Immature natural killer cell (primary cell): ENCODE results near the gene MSMO1. TPM values are rescaled to one million over a fixed set of nuclear protein-coding genes. Genes with fewer than 3 reads are reported as not detected.
"Not testable (repeated sequence)": the region's sequence is repeated elsewhere in the genome, so short reads cannot be mapped to it uniquely, and the experiment has no call there.

Experiments
- DNase-seq, 3 donors: peaks; one replicate each; pipeline ENCODE4 v3.0.0; 2022; ENCODE audit warnings: mixed read lengths in 1 of 3
- H3K27ac Mint-ChIP-seq, 6 donors: one replicate each; pipeline ENCODE4 v1.8.0; 2020; ENCODE audit warnings: mixed read lengths in 6 of 6, mild to moderate bottlenecking in 5 of 6, inconsistent platforms in 4 of 6, moderate library complexity in 3 of 6
- H3K27me3 Mint-ChIP-seq, 3 donors: one replicate each; pipeline ENCODE4 v1.8.0; 2020 to 2021; ENCODE audit warnings: low read depth in 3 of 3, mild to moderate bottlenecking in 3 of 3, mixed read lengths in 3 of 3, moderate library complexity in 3 of 3, inconsistent platforms in 1 of 3
- H3K36me3 Mint-ChIP-seq, 3 donors: one replicate each; pipeline ENCODE4 v1.8.0; 2020; ENCODE audit warnings: mixed read lengths in 3 of 3, inconsistent platforms in 2 of 3, mild to moderate bottlenecking in 2 of 3
- H3K4me1 Mint-ChIP-seq, 2 donors: one replicate each; pipeline ENCODE4 v1.8.0; 2020; ENCODE audit warnings: inconsistent platforms in 2 of 2, mild to moderate bottlenecking in 2 of 2, mixed read lengths in 2 of 2, moderate library complexity in 1 of 2
- H3K4me3 Mint-ChIP-seq, 5 donors: one replicate each; pipeline ENCODE4 v1.8.0; 2020; ENCODE audit warnings: mild to moderate bottlenecking in 5 of 5, mixed read lengths in 5 of 5, inconsistent platforms in 3 of 5, moderate library complexity in 3 of 5
- H3K9me3 Mint-ChIP-seq, 6 donors: one replicate each; pipeline ENCODE4 v1.8.0; 2020; ENCODE audit warnings: mild to moderate bottlenecking in 6 of 6, mixed read lengths in 6 of 6, inconsistent platforms in 4 of 6, moderate library complexity in 3 of 6
- polyA plus RNA-seq, 3 donors: library from polyadenylated mRNA; unstranded; fragments of 300-500 nt; fragmentation: Illumina TruSeq; gene quantifications; one replicate each; pipeline ENCODE4 v1.2.3, GENCODE V29; 2021

The MSMO1 gene
- polyA plus RNA-seq = 10 to 100 TPM; 22.2 to 23.8 (median 22.5) TPM

DNA sequence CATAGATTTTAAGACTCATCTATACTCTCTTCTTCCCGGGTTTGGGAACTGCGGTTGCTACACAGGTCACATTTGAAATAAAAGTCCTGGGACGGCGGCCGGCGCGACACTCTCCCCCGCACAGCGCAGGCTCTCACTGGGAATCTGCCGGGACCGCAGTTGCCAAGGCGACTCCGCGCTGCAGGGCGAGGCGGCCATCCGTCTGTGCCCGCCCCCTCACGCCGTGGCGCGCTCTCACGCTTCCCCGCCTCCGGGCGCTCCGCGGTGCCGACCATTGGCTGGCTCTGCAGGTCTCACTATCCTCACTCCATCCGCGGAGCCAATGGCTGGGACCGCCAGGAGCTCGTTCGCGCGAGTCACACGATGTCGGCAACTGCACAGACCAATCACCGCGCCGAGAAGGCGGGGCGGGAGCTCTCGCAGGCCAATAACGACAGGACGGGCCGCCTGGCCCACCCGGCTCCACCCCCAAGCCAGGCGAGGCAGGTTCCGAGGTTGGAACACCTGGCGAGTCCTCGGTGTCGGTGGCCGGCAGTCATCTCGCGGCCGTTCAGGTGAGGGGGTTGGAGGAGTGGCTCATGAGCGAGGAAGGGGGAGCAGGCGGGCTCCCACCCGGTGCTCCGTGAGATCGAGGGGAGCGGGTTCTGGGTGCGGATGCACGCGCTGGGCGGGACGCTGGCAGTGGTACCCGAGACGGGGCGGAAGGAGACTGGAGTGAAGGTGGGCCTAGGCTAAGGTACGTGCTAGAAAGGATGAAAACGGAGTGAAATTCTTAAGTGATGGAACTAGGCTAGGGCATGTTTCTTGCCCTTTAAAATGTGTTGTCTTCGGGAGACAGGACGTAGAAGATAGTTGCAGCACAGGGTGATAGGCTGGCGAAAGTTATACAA lies at the start of gene MSMO1:
MSMO1 (plus strand) TSS at position 459 of the 890 bp plus-strand sequence. CDS start 5,702 bp downstream, outside the sequence.
- Mint-ChIP-seq H3K27ac (no peak within 1 kb of the TSS), H3K27me3 (peaks cover 0 to 1% (median 0%) of the 10 kb centered on the region in 3 donors), H3K9me3 (no peaks in the 10 kb centered on the region), H3K4me1 (peaks cover 0 to 34% of the 10 kb centered on the region in 2 donors), H3K4me3 (no peak within 1 kb of the TSS), H3K36me3 (no peaks in the 10 kb centered on the region)
- DNase-seq = peak; percentile 96 to 97 (median 97)

DNA sequence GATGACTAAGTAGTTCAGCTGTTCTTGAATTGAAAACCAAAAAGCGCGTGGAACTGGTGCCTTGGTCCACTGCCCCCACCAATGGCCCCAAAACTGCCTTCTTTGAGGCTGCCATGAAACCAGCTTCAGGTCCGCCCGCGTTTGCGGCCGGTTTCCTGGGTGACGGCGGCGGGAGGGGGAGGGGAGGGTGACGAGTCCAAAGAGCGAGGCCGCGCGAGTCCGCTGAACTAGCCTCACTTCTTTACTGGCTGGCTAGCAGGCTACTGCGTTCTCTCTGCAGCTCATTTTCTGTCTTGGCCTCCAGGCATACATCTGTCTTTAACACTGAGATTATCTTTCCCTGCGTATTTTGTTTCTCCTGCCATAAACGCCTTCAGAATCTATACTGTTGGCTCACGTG lies 47.9 kb upstream of the MSMO1 start:
- not testable (repeated sequence) for H3K27me3 Mint-ChIP-seq, DNase-seq, H3K4me3 Mint-ChIP-seq, H3K4me1 Mint-ChIP-seq, H3K9me3 Mint-ChIP-seq, H3K27ac Mint-ChIP-seq
- H3K36me3 Mint-ChIP-seq = peaks cover 8 to 31% (median 10%) of the 10 kb centered on the region in 3 donors

DNA sequence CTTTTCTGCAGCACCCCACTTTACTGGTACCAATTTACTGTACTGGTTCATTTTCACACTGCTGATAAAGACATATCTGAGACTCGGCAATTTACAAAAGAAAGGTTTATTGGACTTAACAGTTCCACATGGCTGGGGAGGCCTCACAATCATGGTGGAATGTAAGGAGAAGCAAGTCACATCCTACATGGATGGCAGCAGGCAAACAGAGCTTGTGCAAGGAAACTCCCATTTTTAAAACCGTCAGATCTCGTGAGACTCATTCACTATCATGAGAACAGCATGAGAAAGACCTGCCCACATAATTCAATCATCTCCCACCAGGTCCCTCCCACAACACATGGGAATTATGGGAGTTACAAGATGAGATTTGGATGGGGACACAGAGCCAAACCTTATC lies 42.8 kb upstream of the MSMO1 start:
- not testable (repeated sequence) for H3K27ac Mint-ChIP-seq, H3K4me3 Mint-ChIP-seq, H3K9me3 Mint-ChIP-seq, DNase-seq, H3K27me3 Mint-ChIP-seq
- Mint-ChIP-seq H3K36me3 (peaks cover 5 to 24% (median 6%) of the 10 kb centered on the region in 3 donors), H3K4me1 (peaks cover 7 to 18% of the 10 kb centered on the region in 2 donors)

GRCh38 chr4:165286619-165287340 lies 40.7 kb upstream of the MSMO1 start:
- not testable (repeated sequence) for H3K9me3 Mint-ChIP-seq, H3K27me3 Mint-ChIP-seq, H3K4me3 Mint-ChIP-seq, DNase-seq
- Mint-ChIP-seq H3K27ac (peak overlapping the region in 4 of 6 donors; percentile 31 to 65 (median 42)), H3K4me1 (peaks cover 7 to 21% of the 10 kb centered on the region in 2 donors), H3K36me3 (peaks cover 0 to 15% (median 6%) of the 10 kb centered on the region in 3 donors)

GRCh38 chr4:165288226-165288625 lies 39.2 kb upstream of the MSMO1 start:
- Mint-ChIP-seq H3K4me3 (no peak overlapping the region), H3K36me3 (peaks cover 0 to 8% (median 6%) of the 10 kb centered on the region in 3 donors), H3K27ac (peak overlapping the region in 1 of 6 donors; percentile 52)

DNA sequence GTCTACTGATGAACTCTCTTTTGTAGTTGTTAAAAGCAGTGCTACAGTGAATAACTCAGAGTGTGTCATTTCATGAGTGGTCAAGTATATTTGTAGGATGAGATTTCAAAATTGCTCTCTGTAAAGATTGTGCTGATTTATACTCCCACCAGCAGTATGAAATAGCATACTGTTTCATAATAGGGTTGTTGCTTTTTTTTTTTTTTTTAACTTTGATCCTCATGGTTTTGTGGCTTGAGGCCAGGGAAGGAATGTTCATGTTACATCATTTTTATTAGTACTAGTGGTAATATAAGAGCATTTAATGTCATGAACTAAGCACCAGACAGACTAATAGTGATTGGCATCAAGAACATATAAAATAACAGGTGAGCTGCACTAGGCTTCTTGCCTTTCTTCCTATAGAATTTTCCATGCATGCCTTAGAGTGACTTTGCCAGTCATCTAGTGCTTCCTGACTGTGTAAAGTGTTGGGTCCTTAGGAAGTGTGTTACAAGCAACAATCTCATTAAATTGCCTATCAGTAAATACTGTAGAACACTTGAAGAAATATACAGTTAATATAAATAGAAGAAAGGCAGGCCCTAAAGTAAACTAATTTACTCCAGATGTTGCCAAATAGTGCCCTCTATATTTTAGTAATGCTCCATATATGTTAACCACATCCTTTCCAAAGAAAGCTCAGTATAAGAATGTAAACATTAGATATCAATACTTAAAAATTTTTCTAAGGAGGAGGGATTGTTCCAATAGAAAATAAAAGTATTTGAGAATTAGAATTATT lies 38.6 kb upstream of the MSMO1 start:
- H3K4me3 Mint-ChIP-seq = no peak overlapping the region
- H3K27ac Mint-ChIP-seq = peak overlapping the region in 1 of 6 donors; percentile 52
- H3K9me3 Mint-ChIP-seq = no peaks in the 10 kb centered on the region
- H3K36me3 Mint-ChIP-seq = peaks cover 0 to 8% (median 6%) of the 10 kb centered on the region in 3 donors
- H3K27me3 Mint-ChIP-seq = peaks cover 0 to 3% (median 0%) of the 10 kb centered on the region in 3 donors
- H3K4me1 Mint-ChIP-seq = peaks cover 7 to 21% of the 10 kb centered on the region in 2 donors
- DNase-seq = no peak

More at GRCh38 chr4:165288226-165288625, 39.2 kb upstream of the MSMO1 start:
- no peaks in the 10 kb centered on the region for H3K9me3 Mint-ChIP-seq
- H3K27me3 Mint-ChIP-seq = peaks cover 0 to 3% (median 0%) of the 10 kb centered on the region in 3 donors
- no peak for DNase-seq
- H3K4me1 Mint-ChIP-seq = peaks cover 7 to 21% of the 10 kb centered on the region in 2 donors

- peaks cover 0 to 6% (median 3%) of the 10 kb centered on the region in 3 donors for H3K36me3 Mint-ChIP-seq
- no peak overlapping the region for H3K4me3 Mint-ChIP-seq
Measured at GRCh38 chr4:165289423-165289785, 38.1 kb upstream of the MSMO1 start.

GRCh38 chr4:165293061-165293460 lies 34.4 kb upstream of the MSMO1 start:
- DNase-seq = no peak
- Mint-ChIP-seq H3K27ac (no peak overlapping the region), H3K4me1 (peaks cover 17 to 36% of the 10 kb centered on the region in 2 donors), H3K36me3 (peaks cover 4 to 12% (median 10%) of the 10 kb centered on the region in 3 donors), H3K27me3 (peaks cover 0 to 5% (median 0%) of the 10 kb centered on the region in 3 donors), H3K9me3 (no peaks in the 10 kb centered on the region), H3K4me3 (no peak overlapping the region)

More at GRCh38 chr4:165289423-165289785, 38.1 kb upstream of the MSMO1 start:
- Mint-ChIP-seq H3K27ac (no peak overlapping the region), H3K4me1 (peaks cover 10 to 25% of the 10 kb centered on the region in 2 donors), H3K27me3 (peaks cover 0 to 3% (median 0%) of the 10 kb centered on the region in 3 donors), H3K9me3 (no peaks in the 10 kb centered on the region)
- no peak for DNase-seq

GRCh38 chr4:165293927-165294649 lies 33.4 kb upstream of the MSMO1 start:
- Mint-ChIP-seq H3K9me3 (no peaks in the 10 kb centered on the region), H3K36me3 (peaks cover 4 to 17% (median 15%) of the 10 kb centered on the region in 3 donors), H3K4me1 (peaks cover 13 to 26% of the 10 kb centered on the region in 2 donors), H3K4me3 (no peak overlapping the region), H3K27ac (peak overlapping the region in 2 of 6 donors; percentile 12 to 25), H3K27me3 (peaks cover 0 to 5% (median 0%) of the 10 kb centered on the region in 3 donors)
- no peak for DNase-seq

DNA sequence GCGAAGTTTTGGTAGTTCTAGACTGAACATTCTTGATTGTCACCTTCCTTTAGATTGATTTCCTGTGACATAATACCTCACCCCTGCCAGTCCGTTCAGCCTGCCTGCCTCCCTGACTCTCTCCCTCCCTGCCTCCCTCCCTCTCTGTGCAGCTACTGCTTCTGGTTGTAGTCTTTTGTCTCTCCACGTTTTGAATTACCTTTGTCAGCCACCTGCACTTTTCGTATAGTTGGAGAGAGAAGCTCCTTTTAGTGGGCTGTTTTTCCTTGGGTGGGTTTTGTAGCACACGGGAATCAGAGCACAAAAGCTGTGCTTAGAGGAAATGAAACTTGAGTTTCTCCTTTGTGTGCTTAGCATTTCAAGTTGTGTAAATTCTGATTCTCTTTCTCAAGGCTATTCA lies 32.6 kb upstream of the MSMO1 start:
- peak; percentile 5 to 11 (median 6) for DNase-seq
- H3K27ac Mint-ChIP-seq = peak overlapping the region in 4 of 6 donors; percentile 0 to 37 (median 24)
- peaks cover 0 to 5% (median 0%) of the 10 kb centered on the region in 3 donors for H3K27me3 Mint-ChIP-seq
- no peaks in the 10 kb centered on the region for H3K9me3 Mint-ChIP-seq
- peak overlapping the region in 3 of 5 donors; percentile 11 to 12 (median 12) for H3K4me3 Mint-ChIP-seq
- peaks cover 4 to 23% (median 22%) of the 10 kb centered on the region in 3 donors for H3K36me3 Mint-ChIP-seq
- peaks cover 13 to 18% of the 10 kb centered on the region in 2 donors for H3K4me1 Mint-ChIP-seq

- Mint-ChIP-seq H3K4me3 (no peak overlapping the region), H3K4me1 (peaks cover 19 to 32% of the 10 kb centered on the region in 2 donors), H3K9me3 (no peaks in the 10 kb centered on the region), H3K27me3 (peaks cover 0 to 3% (median 0%) of the 10 kb centered on the region in 3 donors), H3K36me3 (peaks cover 4 to 23% (median 22%) of the 10 kb centered on the region in 3 donors), H3K27ac (peak overlapping the region in 1 of 6 donors; percentile 20)
- DNase-seq = no peak
Measured at GRCh38 chr4:165297626-165298025, 29.8 kb upstream of the MSMO1 start.

GRCh38 chr4:165299399-165300060 lies 27.9 kb upstream of the MSMO1 start:
- Mint-ChIP-seq H3K27ac (no peak overlapping the region), H3K4me3 (no peak overlapping the region), H3K4me1 (peaks cover 20 to 31% of the 10 kb centered on the region in 2 donors), H3K9me3 (no peaks in the 10 kb centered on the region), H3K36me3 (peaks cover 8 to 29% (median 23%) of the 10 kb centered on the region in 3 donors), H3K27me3 (peaks cover 0 to 2% (median 0%) of the 10 kb centered on the region in 3 donors)
- DNase-seq = no peak
